ENCODE results near the gene ADAMTS1. TPM values are rescaled to one million over a fixed set of nuclear protein-coding genes. Genes with fewer than 3 reads are reported as not detected.

ADAMTS1 gene
- total RNA-seq, 1 experiment from 2014 or later: 17.8 TPM

DNA sequence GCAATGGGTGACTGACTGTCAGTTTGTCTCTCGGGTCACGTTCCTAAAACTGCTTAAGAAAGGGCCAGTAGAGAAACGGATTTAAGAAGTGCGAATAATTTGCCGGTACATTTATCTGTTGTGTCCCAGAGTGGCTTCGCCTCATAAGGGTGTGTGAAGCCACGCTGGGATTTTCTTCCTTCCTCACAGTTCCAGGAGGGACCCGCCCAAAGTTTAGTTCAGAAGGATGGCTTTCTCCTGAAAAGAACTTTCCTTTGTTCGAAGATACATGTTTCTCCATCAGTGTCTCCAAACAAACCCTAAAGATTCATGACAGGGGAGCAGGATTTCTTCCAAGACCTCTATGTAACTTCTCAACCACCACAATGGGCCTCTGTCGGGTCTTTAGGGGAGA lies 49.8 kb downstream of the ADAMTS1 start:
- Histone ChIP-seq H4K91ac (ENCODE audit: insufficient read length, low read depth, low read length) (no peak overlapping the region), H3K9me3 (ENCODE audit: control insufficient read depth, low read depth, low read length) (no peaks in the 10 kb centered on the region), H3K27me3 (ENCODE audit: insufficient read depth, low read length) (no peaks in the 10 kb centered on the region), H3K79me2 (ENCODE audit: insufficient read depth, low read length) (no peaks in the 10 kb centered on the region), H2AK5ac (ENCODE audit: insufficient read length, low read length) (no peak overlapping the region), H3K9ac (ENCODE audit: extremely low read depth, insufficient read length, low read length) (no peak overlapping the region), H2BK15ac (ENCODE audit: low read depth, low read length) (no peak overlapping the region), H2BK5ac (ENCODE audit: insufficient read length, low read length) (no peak overlapping the region), H3K23me2 (ENCODE audit: insufficient read length, low read depth, low read length, poor library complexity, severe bottlenecking) (no peaks in the 10 kb centered on the region), H2BK120ac (ENCODE audit: low read depth, low read length, poor library complexity, severe bottlenecking) (no peak overlapping the region), H3K23ac (ENCODE audit: insufficient read length, low read depth, low read length) (no peak overlapping the region), H3K4me2 (ENCODE audit: insufficient read depth, insufficient read length, low read length) (no peak overlapping the region), H3T11ph (ENCODE audit: low read length) (no peak overlapping the region), H2BK12ac (ENCODE audit: insufficient read length, low read depth, low read length) (no peak overlapping the region), H3K4me1 (ENCODE audit: insufficient read depth, low read length) (no peaks in the 10 kb centered on the region), H4K5ac (ENCODE audit: insufficient read length, low read depth, low read length) (no peak overlapping the region), H3K79me1 (ENCODE audit: insufficient read depth, low read depth, low read length, poor library complexity, severe bottlenecking) (no peaks in the 10 kb centered on the region), H3K27ac (ENCODE audit: insufficient read length, low read depth, low read length) (no peak overlapping the region), H2BK20ac (ENCODE audit: low read depth, low read length, poor library complexity, severe bottlenecking) (no peak overlapping the region), H2AFZ (ENCODE audit: low read length) (peak overlapping the region; percentile 62), H3K4ac (ENCODE audit: low read depth, low read length) (no peak overlapping the region), H3K14ac (ENCODE audit: insufficient read depth, low read length) (no peak overlapping the region), H4K8ac (replicated peaks; ENCODE audit: insufficient read length, low read depth, low read length) (no peak overlapping the region), H3K18ac (ENCODE audit: insufficient read length, low read depth, low read length) (no peak overlapping the region), H4K20me1 (ENCODE audit: control insufficient read depth, insufficient read depth, insufficient read length) (no peaks in the 10 kb centered on the region), H3K56ac (ENCODE audit: insufficient read length, low read depth, low read length) (no peak overlapping the region)
- H3K9me3 Mint-ChIP-seq: no peaks in the 10 kb centered on the region; a peak in 1 of 5 replicates
- no peak overlapping the region for H3K4me3 Mint-ChIP-seq
- no peaks in the 10 kb centered on the region for H3K27me3 Mint-ChIP-seq (ENCODE audit: low read depth)
- TF ChIP-seq, protein P1, sequence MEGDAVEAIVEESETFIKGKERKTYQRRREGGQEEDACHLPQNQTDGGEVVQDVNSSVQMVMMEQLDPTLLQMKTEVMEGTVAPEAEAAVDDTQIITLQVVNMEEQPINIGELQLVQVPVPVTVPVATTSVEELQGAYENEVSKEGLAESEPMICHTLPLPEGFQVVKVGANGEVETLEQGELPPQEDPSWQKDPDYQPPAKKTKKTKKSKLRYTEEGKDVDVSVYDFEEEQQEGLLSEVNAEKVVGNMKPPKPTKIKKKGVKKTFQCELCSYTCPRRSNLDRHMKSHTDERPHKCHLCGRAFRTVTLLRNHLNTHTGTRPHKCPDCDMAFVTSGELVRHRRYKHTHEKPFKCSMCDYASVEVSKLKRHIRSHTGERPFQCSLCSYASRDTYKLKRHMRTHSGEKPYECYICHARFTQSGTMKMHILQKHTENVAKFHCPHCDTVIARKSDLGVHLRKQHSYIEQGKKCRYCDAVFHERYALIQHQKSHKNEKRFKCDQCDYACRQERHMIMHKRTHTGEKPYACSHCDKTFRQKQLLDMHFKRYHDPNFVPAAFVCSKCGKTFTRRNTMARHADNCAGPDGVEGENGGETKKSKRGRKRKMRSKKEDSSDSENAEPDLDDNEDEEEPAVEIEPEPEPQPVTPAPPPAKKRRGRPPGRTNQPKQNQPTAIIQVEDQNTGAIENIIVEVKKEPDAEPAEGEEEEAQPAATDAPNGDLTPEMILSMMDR (conservative IDR thresholded peaks at IDR 0.05): no peak
- no peak overlapping the region for H3K27ac Mint-ChIP-seq
- WGBS (ENCODE audit: extremely low coverage, insufficient read length, low lambda C conversion rate): no CpG with 5 or more reads among the region's 10 CpGs
- DNase-seq: no peak
- no peaks in the 10 kb centered on the region; a peak in 1 of 7 replicates for H3K36me3 Mint-ChIP-seq (ENCODE audit: insufficient read depth in 1 of 3, low read depth in 3 of 3)
- H3K4me1 Mint-ChIP-seq: no peaks in the 10 kb centered on the region; a peak in 1 of 4 replicates
